ENCODE results near the gene ERI3.

The ERI3 gene

DNA sequence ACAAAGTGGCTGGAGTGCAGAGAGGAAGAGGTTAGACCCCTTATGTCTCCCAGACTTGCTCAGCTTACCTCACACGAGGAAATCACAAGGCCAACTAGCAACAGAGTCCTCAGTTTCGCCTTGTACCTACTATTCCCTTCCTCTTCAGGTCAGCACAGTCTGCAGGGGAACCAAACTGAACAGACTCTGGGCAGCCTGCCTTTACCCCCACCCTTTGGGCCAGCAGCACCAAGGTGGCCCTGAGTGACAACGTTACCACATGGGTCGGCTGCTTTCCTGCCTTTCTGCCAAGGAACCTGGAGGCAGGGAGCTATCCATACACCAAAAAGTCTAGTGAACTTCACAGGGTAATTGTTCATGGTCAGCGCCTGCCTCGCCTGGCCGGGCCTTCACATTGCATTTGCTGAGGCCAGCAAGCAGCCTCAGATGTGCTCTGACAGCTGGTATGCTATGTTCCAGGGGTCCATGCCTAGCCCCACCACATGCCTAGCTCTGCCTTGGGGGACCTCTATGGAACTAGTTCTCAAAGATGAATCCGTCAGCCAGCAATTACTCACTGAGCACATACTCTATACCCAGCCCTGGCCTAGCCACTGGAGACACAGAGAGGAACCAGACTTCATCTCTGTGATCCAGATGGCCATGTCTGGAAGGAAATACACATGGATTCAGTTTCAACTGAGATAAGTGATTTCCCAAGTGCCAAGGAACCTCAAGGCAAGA is 72.2 kb downstream of the ERI3 start:
- no peak overlapping the region for H3K4me3 ChIP-seq (ENCODE audit: low read length)
- peaks cover 38% of the 10 kb centered on the region for H3K36me3 ChIP-seq (ENCODE audit: insufficient read depth, low read length)
- no peaks in the 10 kb centered on the region for H3K4me1 ChIP-seq (ENCODE audit: insufficient read depth, low read length)

DNA sequence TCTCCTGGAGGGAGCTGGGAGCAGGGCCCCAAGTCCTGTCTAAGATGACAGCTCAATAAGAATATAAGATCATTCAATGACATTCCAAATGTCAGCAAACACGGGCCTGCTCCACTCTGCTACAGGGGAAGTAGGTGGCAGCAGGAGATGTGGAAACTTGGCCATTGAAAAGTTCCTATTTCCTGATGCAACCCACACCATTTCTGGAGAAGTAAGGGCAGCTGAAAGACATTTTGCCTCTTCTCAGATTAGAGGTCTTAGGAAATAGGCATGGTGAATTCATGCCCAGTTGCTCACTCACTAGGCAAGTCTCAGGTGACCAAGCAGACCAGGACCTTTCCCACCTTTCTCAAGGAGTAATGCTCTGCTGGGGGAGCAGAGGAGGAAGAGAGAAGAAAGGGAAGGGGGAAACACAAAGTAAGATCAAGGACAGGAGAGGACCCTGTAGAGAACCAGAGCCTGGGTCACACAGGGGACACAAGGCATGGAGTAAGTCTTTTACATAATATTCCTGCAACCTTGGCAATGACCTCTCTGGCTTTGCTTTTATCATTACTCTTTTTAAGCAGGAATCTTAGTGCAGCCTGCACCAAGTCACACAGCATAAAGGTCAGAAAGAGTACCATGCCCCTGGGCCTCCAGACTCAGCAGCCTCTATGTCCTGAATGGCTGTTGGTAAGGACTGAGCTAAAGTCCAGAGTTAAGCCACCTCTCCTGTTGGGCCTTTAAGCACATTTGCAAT is 72.9 kb downstream of the ERI3 start:
- H3K9me3 ChIP-seq (ENCODE audit: low read length): no peaks in the 10 kb centered on the region

More for the DNA sequence above, 72.2 kb downstream of the ERI3 start:
- no peaks in the 10 kb centered on the region for H3K27me3 ChIP-seq (ENCODE audit: insufficient read depth, low read length)
- no peak overlapping the region for H2AFZ ChIP-seq (ENCODE audit: low read depth, low read length)
- H3K9me3 ChIP-seq (ENCODE audit: low read length): no peaks in the 10 kb centered on the region

DNA sequence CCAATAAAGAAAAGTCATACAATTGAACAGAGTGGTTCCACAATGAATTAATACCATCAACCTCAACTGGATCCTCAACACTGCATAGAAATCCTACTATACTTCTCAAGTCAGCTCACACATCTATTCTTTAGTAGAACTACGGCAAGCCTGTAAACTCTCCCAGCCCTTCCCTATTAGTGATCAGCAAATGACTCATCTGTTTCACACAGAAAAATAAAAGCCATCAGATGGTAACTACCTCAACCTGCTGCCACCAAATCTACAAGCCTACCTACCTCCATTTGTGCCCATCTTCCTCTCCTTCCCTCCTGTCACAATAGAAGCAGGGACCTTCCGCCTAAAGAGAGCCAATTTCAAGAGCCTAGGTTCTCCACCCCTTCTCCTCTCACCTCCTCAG is 78.2 kb downstream of the ERI3 start:
- Histone ChIP-seq H3K9me3 (ENCODE audit: low read length) (no peaks in the 10 kb centered on the region), H3K36me3 (ENCODE audit: insufficient read depth, low read length) (no peaks in the 10 kb centered on the region), H3K4me3 (ENCODE audit: low read length) (no peak overlapping the region), H3K27me3 (ENCODE audit: insufficient read depth, low read length) (no peaks in the 10 kb centered on the region), H2AFZ (ENCODE audit: low read depth, low read length) (no peak overlapping the region), H3K4me1 (ENCODE audit: insufficient read depth, low read length) (peaks cover 17% of the 10 kb centered on the region)

More for the DNA sequence above, 72.9 kb downstream of the ERI3 start:
- Histone ChIP-seq H2AFZ (ENCODE audit: low read depth, low read length) (no peak overlapping the region), H3K36me3 (ENCODE audit: insufficient read depth, low read length) (peaks cover 38% of the 10 kb centered on the region), H3K4me1 (ENCODE audit: insufficient read depth, low read length) (no peaks in the 10 kb centered on the region), H3K4me3 (ENCODE audit: low read length) (no peak overlapping the region), H3K27me3 (ENCODE audit: insufficient read depth, low read length) (no peaks in the 10 kb centered on the region)

DNA sequence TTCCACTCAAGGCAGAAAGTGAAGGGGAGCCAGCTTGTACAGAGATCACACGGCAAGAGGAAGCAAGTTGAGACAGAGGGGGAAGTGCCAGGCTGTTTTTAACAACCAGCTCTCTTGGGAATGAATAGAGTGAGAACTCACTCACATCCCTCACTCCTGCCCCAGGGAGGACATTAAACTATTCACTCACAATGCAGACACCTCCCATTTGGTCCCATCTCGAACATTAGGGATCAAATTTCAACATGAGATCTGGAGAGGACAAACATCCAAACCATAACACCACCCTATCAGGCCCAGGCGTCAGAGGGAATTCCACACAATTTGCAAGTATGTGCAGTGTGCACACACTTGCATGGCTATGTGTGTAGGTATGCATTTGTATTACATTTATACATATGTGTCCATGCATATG is 79.1 kb downstream of the ERI3 start:
- H3K4me3 ChIP-seq (ENCODE audit: low read length): no peak overlapping the region
- peaks cover 17% of the 10 kb centered on the region for H3K4me1 ChIP-seq (ENCODE audit: insufficient read depth, low read length)
- H2AFZ ChIP-seq (ENCODE audit: low read depth, low read length): no peak overlapping the region
- H3K36me3 ChIP-seq (ENCODE audit: insufficient read depth, low read length): peaks cover 2% of the 10 kb centered on the region
- H3K27me3 ChIP-seq (ENCODE audit: insufficient read depth, low read length): no peaks in the 10 kb centered on the region
- no peaks in the 10 kb centered on the region for H3K9me3 ChIP-seq (ENCODE audit: low read length)

DNA sequence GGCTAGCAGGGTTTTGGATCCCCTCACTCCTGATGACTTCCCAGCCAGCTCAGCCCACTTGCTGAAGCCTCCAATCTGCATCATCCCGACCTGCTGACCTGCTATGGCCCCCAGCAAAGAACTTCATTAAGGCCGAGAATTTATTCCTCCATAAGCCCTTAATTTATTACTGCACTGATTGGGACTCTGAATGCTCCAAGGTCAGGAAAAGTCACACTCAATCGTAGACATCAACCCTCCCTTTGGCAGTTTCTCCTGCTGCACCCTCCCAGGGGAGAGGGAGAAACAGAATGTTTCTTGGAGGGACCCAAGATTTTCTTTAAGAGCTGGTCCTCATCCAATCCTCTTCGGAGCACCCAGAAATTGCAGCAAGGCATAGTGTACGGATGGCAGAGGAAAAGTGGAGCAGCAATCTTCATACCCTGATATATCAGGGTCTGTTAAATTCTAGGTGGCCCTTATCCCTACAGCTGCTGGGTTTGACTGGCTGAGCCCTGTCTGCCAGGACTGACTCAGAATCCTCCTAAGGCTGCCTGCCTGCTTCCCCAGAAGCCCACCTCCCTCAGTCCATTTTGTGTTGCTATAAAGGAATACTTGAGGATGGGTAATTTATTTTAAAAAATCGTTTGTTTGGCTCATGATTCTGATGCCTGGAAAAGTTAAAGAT is 79.6 kb downstream of the ERI3 start:
- H3K27me3 ChIP-seq (ENCODE audit: insufficient read depth, low read length): no peaks in the 10 kb centered on the region
- no peak overlapping the region for H3K4me3 ChIP-seq (ENCODE audit: low read length)
- no peaks in the 10 kb centered on the region for H3K9me3 ChIP-seq (ENCODE audit: low read length)
- no peak overlapping the region for H2AFZ ChIP-seq (ENCODE audit: low read depth, low read length)
- H3K36me3 ChIP-seq (ENCODE audit: insufficient read depth, low read length): peaks cover 2% of the 10 kb centered on the region
- peaks cover 17% of the 10 kb centered on the region for H3K4me1 ChIP-seq (ENCODE audit: insufficient read depth, low read length)

DNA sequence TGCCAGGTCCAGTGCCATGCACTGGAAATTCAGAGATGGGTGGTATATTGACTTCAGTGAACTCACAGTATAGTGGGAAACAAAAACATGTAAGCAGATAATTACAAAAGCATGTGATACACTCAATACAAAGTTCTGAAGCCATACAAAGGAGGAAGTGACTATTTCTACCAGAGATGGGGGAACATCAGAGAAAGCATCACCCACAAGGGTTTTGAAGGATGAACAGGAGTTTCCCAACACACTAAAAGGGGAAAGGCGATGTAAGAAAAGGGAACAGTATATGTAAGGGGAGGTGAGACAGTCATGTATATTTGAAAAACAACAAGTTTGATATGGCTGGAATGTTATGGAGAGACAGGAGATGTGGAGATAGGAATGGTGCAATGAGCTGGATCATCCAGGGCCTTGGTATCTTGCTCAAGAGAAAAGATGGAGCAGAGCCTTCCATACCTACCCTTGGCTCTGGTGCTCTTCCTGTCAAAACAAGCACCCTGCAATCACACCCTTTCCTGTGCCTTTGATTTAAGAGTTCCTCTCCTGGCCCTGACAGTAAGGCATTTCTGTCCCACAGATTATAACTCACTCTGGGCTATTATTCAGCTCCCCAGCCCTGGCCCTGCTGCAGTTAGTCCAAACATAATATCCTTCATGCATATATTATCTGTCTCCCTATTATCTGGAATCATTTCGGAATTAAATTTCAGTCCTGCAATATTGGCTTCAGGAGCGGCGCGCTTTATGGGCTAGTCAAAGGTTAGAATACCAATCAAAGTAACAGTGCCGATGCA is 81.3 kb downstream of the ERI3 start:
- Histone ChIP-seq H2AFZ (ENCODE audit: low read depth, low read length) (no peak overlapping the region), H3K9me3 (ENCODE audit: low read length) (no peaks in the 10 kb centered on the region), H3K36me3 (ENCODE audit: insufficient read depth, low read length) (peaks cover 2% of the 10 kb centered on the region), H3K27me3 (ENCODE audit: insufficient read depth, low read length) (no peaks in the 10 kb centered on the region), H3K4me3 (ENCODE audit: low read length) (no peak overlapping the region), H3K4me1 (ENCODE audit: insufficient read depth, low read length) (peaks cover 17% of the 10 kb centered on the region)

DNA sequence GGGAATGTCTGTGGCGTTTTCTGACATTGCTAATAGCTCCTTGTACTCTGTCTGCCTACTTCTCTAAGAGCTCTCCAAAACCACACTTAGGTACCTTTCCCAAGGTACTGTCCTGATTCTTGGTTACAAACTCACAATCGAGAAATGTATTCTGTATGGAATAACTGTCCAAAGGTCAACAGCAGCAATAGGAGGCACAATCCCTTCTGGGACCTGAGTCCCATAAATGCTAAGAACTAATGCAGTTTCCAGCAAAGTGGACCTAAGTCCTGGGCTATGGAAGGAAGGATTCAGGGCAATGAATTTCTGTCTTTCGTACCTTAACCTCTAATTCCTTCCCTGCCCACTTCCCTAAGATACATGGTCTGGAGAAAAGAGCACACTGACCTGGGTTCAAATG is 82.1 kb downstream of the ERI3 start:
- Histone ChIP-seq H3K27me3 (ENCODE audit: insufficient read depth, low read length) (no peaks in the 10 kb centered on the region), H3K4me1 (ENCODE audit: insufficient read depth, low read length) (peaks cover 17% of the 10 kb centered on the region), H2AFZ (ENCODE audit: low read depth, low read length) (no peak overlapping the region), H3K4me3 (ENCODE audit: low read length) (no peak overlapping the region), H3K36me3 (ENCODE audit: insufficient read depth, low read length) (peaks cover 2% of the 10 kb centered on the region), H3K9me3 (ENCODE audit: low read length) (no peaks in the 10 kb centered on the region)

DNA sequence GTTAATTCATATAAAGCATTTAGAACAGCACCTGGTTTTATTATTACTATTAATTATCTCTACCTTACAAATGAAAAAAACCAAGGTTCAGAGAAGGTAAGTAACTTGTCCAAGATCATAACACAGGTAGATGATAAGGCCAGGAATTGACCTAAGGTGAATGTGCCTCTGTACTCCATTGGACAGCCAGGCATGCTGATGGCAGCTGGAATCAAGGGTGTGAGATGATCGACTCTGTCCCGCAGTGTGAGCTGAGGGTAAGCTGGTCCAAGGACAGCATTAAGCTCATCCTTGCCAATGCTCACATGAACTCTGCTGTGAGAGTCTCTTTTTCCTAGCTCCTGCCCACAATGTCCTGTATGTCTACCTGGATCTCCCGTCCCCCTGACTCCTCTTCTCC is 83.4 kb downstream of the ERI3 start:
- no peaks in the 10 kb centered on the region for H3K9me3 ChIP-seq (ENCODE audit: low read length)
- no peak overlapping the region for H3K4me3 ChIP-seq (ENCODE audit: low read length)
- H2AFZ ChIP-seq (ENCODE audit: low read depth, low read length): no peak overlapping the region
- H3K36me3 ChIP-seq (ENCODE audit: insufficient read depth, low read length): peaks cover 2% of the 10 kb centered on the region
- peaks cover 17% of the 10 kb centered on the region for H3K4me1 ChIP-seq (ENCODE audit: insufficient read depth, low read length)
- H3K27me3 ChIP-seq (ENCODE audit: insufficient read depth, low read length): no peaks in the 10 kb centered on the region

DNA sequence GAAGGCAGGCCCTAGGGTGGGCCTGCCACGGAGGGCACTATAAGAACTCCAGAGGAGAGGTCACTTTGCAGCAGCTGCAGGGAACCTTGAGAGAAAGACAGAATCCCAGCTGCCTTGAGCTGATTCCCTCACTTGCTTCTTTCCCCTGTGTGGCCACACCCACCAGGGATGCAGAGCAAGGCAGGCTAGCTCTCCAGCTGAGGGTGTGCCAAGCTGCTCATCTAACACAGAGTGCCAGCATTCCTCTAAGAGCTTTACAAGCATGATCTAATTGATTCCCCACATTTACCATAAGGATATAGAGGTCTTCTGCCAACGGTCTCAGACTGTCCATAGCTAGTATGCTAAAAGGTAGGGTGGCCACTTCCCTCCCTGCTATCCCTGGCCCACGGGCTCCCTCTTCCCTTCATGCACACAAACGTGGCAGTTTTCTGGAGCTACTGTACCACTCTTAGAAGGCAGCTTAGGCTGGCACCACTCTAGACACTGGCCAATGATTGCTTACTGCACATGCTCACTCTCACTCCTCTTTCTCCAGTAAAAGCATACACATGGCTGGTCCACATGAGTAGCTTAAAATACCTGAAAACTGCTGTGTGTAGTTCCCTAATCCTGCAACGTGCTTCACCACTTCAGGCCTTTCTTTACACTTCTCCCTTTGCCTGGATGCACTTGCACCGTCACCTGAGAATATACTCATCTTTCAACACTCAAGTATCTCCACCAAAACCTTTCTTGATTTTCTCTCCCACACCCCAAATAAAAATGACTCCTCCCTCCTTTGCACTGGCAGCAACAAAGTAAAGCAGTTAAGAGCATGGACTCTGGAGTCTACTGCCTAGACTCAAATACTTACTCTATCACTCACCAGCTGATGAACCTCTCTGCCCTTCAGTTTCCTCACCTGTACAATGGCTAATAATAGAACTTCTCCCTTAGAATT is 84.1 kb downstream of the ERI3 start:
- no peaks in the 10 kb centered on the region for H3K9me3 ChIP-seq (ENCODE audit: low read length)
- no peak overlapping the region for H2AFZ ChIP-seq (ENCODE audit: low read depth, low read length)
- H3K4me3 ChIP-seq (ENCODE audit: low read length): no peak overlapping the region
- peaks cover 2% of the 10 kb centered on the region for H3K36me3 ChIP-seq (ENCODE audit: insufficient read depth, low read length)
- no peaks in the 10 kb centered on the region for H3K27me3 ChIP-seq (ENCODE audit: insufficient read depth, low read length)
- H3K4me1 ChIP-seq (ENCODE audit: insufficient read depth, low read length): peaks cover 14% of the 10 kb centered on the region

DNA sequence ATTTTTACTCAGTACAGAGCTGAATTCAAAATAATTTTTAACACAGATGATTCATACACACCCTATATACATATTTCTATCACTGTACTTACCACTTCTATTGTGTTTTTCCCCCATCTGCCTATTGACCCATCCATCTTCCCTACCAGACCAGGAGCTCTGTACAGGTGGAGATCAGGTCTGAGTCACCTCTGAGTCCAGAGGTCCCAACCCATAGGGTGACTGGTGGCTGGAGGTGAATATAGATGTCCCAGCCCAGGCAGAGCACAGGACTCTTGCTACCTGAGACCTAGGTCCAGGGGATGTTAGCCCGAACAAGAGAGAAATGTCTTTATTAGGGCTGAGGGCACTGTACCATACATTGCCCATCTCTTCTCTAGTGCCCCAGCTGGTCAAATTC is 87.0 kb downstream of the ERI3 start:
- H3K36me3 ChIP-seq (ENCODE audit: insufficient read depth, low read length): peaks cover 2% of the 10 kb centered on the region
- no peak overlapping the region for H2AFZ ChIP-seq (ENCODE audit: low read depth, low read length)
- H3K4me1 ChIP-seq (ENCODE audit: insufficient read depth, low read length): no peaks in the 10 kb centered on the region
- H3K27me3 ChIP-seq (ENCODE audit: insufficient read depth, low read length): no peaks in the 10 kb centered on the region
- no peak overlapping the region for H3K4me3 ChIP-seq (ENCODE audit: low read length)
- H3K9me3 ChIP-seq (ENCODE audit: low read length): no peaks in the 10 kb centered on the region

DNA sequence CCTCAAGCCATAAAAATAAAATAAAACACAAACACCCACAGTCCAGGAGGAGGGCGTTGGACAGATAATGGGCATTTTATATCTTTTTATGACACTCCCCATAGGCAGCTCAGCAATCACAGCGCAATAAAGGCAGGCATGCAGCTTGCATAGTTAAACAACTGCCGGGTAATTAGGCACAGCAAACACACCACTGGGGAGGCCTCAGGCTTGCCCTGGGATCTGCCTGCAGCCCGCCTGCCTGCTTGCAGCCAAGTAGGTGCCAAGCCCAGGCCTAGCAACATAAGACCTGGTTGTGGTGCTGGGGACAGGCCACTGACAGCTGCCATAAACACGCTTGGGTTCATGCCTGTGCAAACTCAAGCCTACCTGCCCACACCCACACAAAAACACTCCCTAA is 87.6 kb downstream of the ERI3 start:
- H3K9me3 ChIP-seq (ENCODE audit: low read length): no peaks in the 10 kb centered on the region
- H3K36me3 ChIP-seq (ENCODE audit: insufficient read depth, low read length): peaks cover 2% of the 10 kb centered on the region
- no peaks in the 10 kb centered on the region for H3K27me3 ChIP-seq (ENCODE audit: insufficient read depth, low read length)
- H2AFZ ChIP-seq (ENCODE audit: low read depth, low read length): no peak overlapping the region
- peaks cover under 1% of the 10 kb centered on the region for H3K4me1 ChIP-seq (ENCODE audit: insufficient read depth, low read length)
- no peak overlapping the region for H3K4me3 ChIP-seq (ENCODE audit: low read length)
